Measurements from ENCODE around the gene TEX26.

DNA sequence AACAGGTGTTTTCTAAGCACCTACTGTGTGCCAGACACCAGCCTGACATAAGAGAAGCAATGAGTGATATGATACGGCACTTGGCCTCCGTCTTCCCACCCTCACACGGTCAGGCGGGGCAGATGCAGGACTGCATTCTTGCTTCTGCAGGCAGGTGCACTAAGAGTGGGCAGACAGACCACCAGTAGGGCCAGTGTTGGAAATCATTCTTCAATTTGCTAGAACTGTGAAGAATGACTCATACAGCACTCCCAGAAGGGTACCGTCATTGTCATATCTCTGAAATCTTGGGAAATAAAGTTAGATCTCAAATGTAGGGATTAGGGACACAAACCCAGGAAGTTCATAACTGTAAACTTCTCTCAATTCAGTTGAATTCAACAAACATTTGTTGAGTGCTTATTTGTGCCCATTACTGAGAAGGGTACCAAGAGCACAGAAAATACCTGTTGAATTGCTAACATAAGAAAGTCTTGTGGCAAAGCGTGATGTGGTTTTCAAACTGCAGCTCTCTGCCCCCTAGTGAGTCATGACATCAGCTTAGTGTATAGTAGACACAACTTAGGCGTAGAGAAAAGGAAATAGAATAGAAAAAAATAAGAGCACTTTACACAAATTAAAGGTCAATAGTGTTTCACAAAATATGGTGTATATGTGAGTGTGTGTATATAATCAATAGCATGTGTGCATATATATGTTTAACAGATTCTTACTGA, 76.1 kb downstream of the TEX26 start:
- TF ChIP-seq, protein P1, sequence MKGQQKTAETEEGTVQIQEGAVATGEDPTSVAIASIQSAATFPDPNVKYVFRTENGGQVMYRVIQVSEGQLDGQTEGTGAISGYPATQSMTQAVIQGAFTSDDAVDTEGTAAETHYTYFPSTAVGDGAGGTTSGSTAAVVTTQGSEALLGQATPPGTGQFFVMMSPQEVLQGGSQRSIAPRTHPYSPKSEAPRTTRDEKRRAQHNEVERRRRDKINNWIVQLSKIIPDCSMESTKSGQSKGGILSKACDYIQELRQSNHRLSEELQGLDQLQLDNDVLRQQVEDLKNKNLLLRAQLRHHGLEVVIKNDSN (CRISPR knock-in tag; IDR thresholded peaks at IDR 0.05), result no peak
- TF ChIP-seq BACH1 (tag; IDR thresholded peaks at IDR 0.05), result no peak

Data from K562 (cell line).